Panc1 (cell line): Measurements from ENCODE around the gene ELAPOR1. TPM values are rescaled to one million over a fixed set of nuclear protein-coding genes. Genes with fewer than 3 reads are reported as not detected.
A peak's percentile ranks its signal among the peaks of the same experiment; 100 is the strongest.

ENCODE experiments used
- ATAC-seq: fragments of 200-7000 bp; cut with Tn5 transposase; 2 replicates; pipeline ENCODE4 v1.9.1; 2020; ENCODE audit warnings: mild to moderate bottlenecking, moderate library complexity
- BruUV-seq: library from RNA; stranded (reverse); fragments of 400-500 nt; replicated peaks from 2 replicates; lab custom pipeline; 2021; lab: Mats Ljungman, UMichigan
- CTCF ChIA-PET: fragments of 300-600 bp; sonication (Branson Sonifier 250); formaldehyde crosslinking; loops from one replicate; lab custom pipeline; 2022; ENCODE audit warnings: antibody characterized with exemption; lab: Charles Lee
- POLR2A ChIA-PET: fragments of 300-600 bp; sonication (Branson Sonifier 250); formaldehyde crosslinking; loops from one replicate; lab custom pipeline; 2022; ENCODE audit warnings: antibody characterized with exemption; lab: Charles Lee
- DNase-seq: peaks from one replicate; pipeline ENCODE4 v3.0.0-alpha.2; 2010; ENCODE audit warnings: low read depth, low spot score
- H3K27ac ChIP-seq: 2 replicates; pipeline ENCODE4 v1.5.1; 2011; ENCODE audit warnings: mild to moderate bottlenecking, low read length, inconsistent platforms
- H3K27me3 ChIP-seq: fragments of 200-500 bp; sonication (Bioruptor generic); 2 replicates; pipeline ENCODE4 v1.6.0; 2014; ENCODE audit warnings: low read length, inconsistent platforms; ENCODE audit not compliant: control insufficient read depth, insufficient read depth
- H3K36me3 ChIP-seq: fragments of 200-500 bp; sonication (Bioruptor generic); 2 replicates; pipeline ENCODE4 v1.5.1; 2014; ENCODE audit warnings: inconsistent platforms, mild to moderate bottlenecking, low read length, moderate library complexity; ENCODE audit not compliant: control insufficient read depth, insufficient read depth
- H3K4me1 ChIP-seq: 2 replicates; pipeline ENCODE4 v1.5.1; 2011; ENCODE audit warnings: inconsistent platforms, mild to moderate bottlenecking, low read length, moderate library complexity; ENCODE audit not compliant: control insufficient read depth, insufficient read depth
- H3K4me3 ChIP-seq, 2 experiments: 2 replicates each; pipeline ENCODE4 v1.5.1; 2011 to 2012; ENCODE audit warnings: low read depth in 2 of 2, low read length in 2 of 2, mild to moderate bottlenecking in 2 of 2, inconsistent platforms in 1 of 2, moderate library complexity in 1 of 2
- H3K9me3 ChIP-seq: fragments of 200-500 bp; sonication (Bioruptor generic); 2 replicates; pipeline ENCODE4 v1.5.1; 2014; ENCODE audit warnings: low read depth, mild to moderate bottlenecking, inconsistent platforms, low read length, moderate library complexity; ENCODE audit not compliant: control insufficient read depth, insufficient read depth
- POLR2AphosphoS5 ChIP-seq: IDR thresholded peaks from 2 replicates; pipeline ENCODE4 v1.6.1; 2012; ENCODE audit warnings: mild to moderate bottlenecking, low read depth, low read length, moderate library complexity
- SIN3A ChIP-seq: IDR thresholded peaks from 2 replicates; pipeline ENCODE4 v1.6.1; 2012; ENCODE audit warnings: low read depth, mild to moderate bottlenecking, low read length, moderate library complexity, borderline replicate concordance; ENCODE audit not compliant: insufficient read depth
- TCF7L2 ChIP-seq: IDR thresholded peaks from 2 replicates; pipeline ENCODE4 v1.6.1; 2011; ENCODE audit warnings: mild to moderate bottlenecking, low read depth, low read length, inconsistent platforms
- in situ Hi-C: cut with HindIII; loops from 2 replicates; pipeline ENCODE4 v1.10.0; 2016; ENCODE audit warnings: low sequenced_read_pairs, low pct_unique_long_range_greater_than_20kb
- intact Hi-C: fragments of 100-400 bp; cut with micrococcal nuclease; formaldehyde crosslinking; loops from one replicate; pipeline ENCODE4 v1.10.0; 2022; ENCODE audit not compliant: unreplicated experiment
- total RNA-seq: library from RNA; stranded (reverse); gene quantifications from one replicate; pipeline ENCODE4 v1.2.1, GENCODE V29; 2021; ENCODE audit not compliant: unreplicated experiment
- TF ChIP-seq, protein P1 (sequence below), 2 experiments: IDR thresholded peaks; 2 replicates each; pipeline ENCODE4 v1.6.1; 2011 to 2012; ENCODE audit warnings: low read depth in 2 of 2, control low read depth in 1 of 2, low read length in 1 of 2, mild to moderate bottlenecking in 1 of 2, moderate library complexity in 1 of 2; ENCODE audit not compliant: insufficient read depth in 1 of 2
- TF ChIP-seq, protein P2 (sequence below): fragments of 450-650 bp; IDR thresholded peaks from 2 replicates; pipeline ENCODE4 v1.5.1; 2017; ENCODE audit warnings: mild to moderate bottlenecking

The ELAPOR1 gene
- total RNA-seq, 1 experiment from 2014 or later = 0.28 TPM

DNA sequence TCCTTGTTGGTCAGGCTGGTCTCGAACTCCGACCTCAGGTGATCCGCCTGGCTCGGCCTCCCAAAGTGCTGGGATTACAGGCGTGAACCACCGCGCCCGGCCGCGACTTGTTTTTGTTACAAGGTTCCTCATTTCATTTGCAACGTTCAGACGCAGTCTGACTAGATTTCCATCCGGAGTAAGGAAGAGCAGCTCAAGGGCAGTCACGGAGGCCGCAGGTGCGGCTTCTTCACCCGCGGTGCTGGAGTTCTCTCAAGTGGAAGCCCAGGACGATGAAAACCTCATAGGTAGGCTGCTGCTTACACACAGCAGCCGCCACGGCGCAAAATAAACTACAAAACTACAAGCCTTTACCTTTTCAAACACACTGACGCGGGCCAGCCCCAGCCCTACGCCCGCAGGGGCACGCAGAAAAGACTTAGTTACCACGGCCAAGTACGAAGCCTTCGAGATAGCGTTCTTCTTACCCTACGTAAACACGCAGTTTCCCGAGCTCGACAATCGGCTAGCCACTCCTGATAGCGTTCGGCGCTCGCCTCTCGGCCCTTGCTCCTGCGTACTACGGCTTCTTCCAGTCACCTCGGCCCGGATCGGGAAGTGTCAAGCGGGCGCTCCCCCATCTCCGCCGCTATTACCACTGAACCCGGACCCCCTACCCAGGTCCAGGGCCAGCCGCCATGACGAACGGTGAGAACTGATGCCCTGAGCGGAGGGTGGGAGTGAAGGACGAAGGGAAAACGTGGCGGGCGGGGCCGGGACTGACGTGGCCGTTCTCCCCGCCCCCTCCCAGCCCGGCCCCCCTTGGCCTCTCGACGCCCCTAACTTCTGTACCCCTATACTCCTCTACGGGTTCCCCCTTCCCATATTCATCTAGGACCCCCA is 23.5 kb upstream of the ELAPOR1 start, which contains the start of gene TMEM167B:
TSS of gene TMEM167B (plus strand) at position 569 of the 882 bp plus-strand sequence. CDS start at position 678, 109 bp downstream.
- peak within 1 kb of the TSS; percentile 61 to 90 for H3K4me3 ChIP-seq
- peak within 1 kb of the TSS; percentile 95 for H3K27ac ChIP-seq
- POLR2A ChIA-PET = interaction anchor here (0.7 kb wide), 1 partner anchor 1004 kb away, joined by 6 read pairs; no protein-coding TSS in a partner anchor
- ATAC-seq = peak; percentile 93
- TF ChIP-seq POLR2AphosphoS5 (peak; percentile 47), SIN3A (peak; percentile 87; the same call in 1 of the 2 replicates), TCF7L2 (no peak)
- TF ChIP-seq, protein P1, sequence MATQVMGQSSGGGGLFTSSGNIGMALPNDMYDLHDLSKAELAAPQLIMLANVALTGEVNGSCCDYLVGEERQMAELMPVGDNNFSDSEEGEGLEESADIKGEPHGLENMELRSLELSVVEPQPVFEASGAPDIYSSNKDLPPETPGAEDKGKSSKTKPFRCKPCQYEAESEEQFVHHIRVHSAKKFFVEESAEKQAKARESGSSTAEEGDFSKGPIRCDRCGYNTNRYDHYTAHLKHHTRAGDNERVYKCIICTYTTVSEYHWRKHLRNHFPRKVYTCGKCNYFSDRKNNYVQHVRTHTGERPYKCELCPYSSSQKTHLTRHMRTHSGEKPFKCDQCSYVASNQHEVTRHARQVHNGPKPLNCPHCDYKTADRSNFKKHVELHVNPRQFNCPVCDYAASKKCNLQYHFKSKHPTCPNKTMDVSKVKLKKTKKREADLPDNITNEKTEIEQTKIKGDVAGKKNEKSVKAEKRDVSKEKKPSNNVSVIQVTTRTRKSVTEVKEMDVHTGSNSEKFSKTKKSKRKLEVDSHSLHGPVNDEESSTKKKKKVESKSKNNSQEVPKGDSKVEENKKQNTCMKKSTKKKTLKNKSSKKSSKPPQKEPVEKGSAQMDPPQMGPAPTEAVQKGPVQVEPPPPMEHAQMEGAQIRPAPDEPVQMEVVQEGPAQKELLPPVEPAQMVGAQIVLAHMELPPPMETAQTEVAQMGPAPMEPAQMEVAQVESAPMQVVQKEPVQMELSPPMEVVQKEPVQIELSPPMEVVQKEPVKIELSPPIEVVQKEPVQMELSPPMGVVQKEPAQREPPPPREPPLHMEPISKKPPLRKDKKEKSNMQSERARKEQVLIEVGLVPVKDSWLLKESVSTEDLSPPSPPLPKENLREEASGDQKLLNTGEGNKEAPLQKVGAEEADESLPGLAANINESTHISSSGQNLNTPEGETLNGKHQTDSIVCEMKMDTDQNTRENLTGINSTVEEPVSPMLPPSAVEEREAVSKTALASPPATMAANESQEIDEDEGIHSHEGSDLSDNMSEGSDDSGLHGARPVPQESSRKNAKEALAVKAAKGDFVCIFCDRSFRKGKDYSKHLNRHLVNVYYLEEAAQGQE (IDR thresholded peaks at IDR 0.05; ENCODE audit: insufficient read depth in 1 of 2, low read depth in 2 of 2, low read length in 1 of 2) = no peak; a peak in 1 of 4 replicates
- TF ChIP-seq, protein P2, sequence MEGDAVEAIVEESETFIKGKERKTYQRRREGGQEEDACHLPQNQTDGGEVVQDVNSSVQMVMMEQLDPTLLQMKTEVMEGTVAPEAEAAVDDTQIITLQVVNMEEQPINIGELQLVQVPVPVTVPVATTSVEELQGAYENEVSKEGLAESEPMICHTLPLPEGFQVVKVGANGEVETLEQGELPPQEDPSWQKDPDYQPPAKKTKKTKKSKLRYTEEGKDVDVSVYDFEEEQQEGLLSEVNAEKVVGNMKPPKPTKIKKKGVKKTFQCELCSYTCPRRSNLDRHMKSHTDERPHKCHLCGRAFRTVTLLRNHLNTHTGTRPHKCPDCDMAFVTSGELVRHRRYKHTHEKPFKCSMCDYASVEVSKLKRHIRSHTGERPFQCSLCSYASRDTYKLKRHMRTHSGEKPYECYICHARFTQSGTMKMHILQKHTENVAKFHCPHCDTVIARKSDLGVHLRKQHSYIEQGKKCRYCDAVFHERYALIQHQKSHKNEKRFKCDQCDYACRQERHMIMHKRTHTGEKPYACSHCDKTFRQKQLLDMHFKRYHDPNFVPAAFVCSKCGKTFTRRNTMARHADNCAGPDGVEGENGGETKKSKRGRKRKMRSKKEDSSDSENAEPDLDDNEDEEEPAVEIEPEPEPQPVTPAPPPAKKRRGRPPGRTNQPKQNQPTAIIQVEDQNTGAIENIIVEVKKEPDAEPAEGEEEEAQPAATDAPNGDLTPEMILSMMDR = no peak
- H3K9me3 ChIP-seq = no peaks in the 10 kb centered on the region
- H3K27me3 ChIP-seq = no peaks in the 10 kb centered on the region
- DNase-seq = peak; percentile 85
- H3K36me3 ChIP-seq = peaks cover 8% of the 10 kb centered on the region
- BruUV-seq = TSS peak; percentile 95
- H3K4me1 ChIP-seq = peaks cover 19% of the 10 kb centered on the region
- in situ Hi-C loops (no loop called here), intact Hi-C loops (loop anchor here (5.0 kb wide), 1 partner anchor 107 kb away; no protein-coding TSS in a partner anchor)
- CTCF ChIA-PET = interaction anchor here (1.2 kb wide), 1 partner anchor 10 kb away, joined by 12 read pairs; no protein-coding TSS in a partner anchor

DNA sequence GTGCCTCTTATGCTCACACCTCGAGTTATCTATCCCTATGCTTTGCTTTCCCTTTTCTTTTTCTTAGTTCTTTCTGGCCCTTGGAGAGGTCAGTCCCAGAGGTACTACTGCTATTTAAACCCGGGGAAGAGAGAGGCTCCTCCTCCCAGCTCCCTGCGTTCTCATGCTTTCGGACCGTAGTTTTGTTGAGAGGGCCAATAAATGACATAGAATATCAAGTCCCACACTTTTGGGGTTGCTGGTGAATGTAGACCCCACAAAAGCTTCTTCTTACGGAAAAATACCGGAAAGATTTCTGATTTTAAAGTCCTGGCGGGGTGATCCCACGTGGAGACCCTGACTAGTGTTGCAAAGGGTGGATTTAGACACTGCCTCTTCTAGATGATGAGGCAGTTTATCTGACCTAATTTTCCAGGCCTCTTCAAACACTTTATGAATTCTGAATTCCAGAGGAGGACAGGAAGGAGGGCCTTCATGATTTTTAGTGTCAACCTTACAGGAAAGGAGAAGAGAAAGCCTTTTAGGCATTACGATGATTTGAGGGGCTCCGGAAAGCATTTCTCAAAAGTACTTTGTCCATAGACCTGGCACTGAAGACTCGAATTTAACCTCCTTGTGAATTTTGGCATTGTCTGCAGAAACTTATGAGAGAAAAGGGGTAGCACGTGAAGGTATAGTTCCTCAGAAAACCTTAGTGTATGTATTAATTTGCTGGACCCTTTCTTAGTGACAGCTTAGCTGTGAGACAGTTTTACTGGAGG is 22.7 kb upstream of the ELAPOR1 start:
- no peak for TF ChIP-seq SIN3A
- TF ChIP-seq, protein P1 (IDR thresholded peaks at IDR 0.05; ENCODE audit: insufficient read depth in 1 of 2, low read depth in 2 of 2, low read length in 1 of 2) = no peak
- TF ChIP-seq, protein P2 = no peak
- TF ChIP-seq TCF7L2 = no peak
- TF ChIP-seq POLR2AphosphoS5 = no peak
- ATAC-seq = peak; percentile 80
- peaks cover 19% of the 10 kb centered on the region for H3K4me1 ChIP-seq
- intact Hi-C loops (loop anchor here (5.0 kb wide), 1 partner anchor 106 kb away; no protein-coding TSS in a partner anchor), in situ Hi-C loops (no loop called here)
- peaks cover 8% of the 10 kb centered on the region for H3K36me3 ChIP-seq
- no peaks in the 10 kb centered on the region for H3K27me3 ChIP-seq
- ChIA-PET POLR2A (interaction anchor here (1.1 kb wide), 1 partner anchor 105 kb away, joined by 3 read pairs; no protein-coding TSS in a partner anchor), CTCF (interaction anchor here (1.2 kb wide), 1 partner anchor 9 kb away, joined by 12 read pairs; no protein-coding TSS in a partner anchor)
- peak overlapping the region; percentile 95 for H3K27ac ChIP-seq
- no peaks in the 10 kb centered on the region for H3K9me3 ChIP-seq
- H3K4me3 ChIP-seq = peak overlapping the region; percentile 61 to 90
- TSS peak; percentile 69 for BruUV-seq
- DNase-seq = no peak
